ENCODE measurements around the gene RAB44. TPM values are rescaled to one million over a fixed set of nuclear protein-coding genes. Genes with fewer than 3 reads are reported as not detected.
"Not testable (repeated sequence)": the region's sequence is repeated elsewhere in the genome, so short reads cannot be mapped to it uniquely, and the experiment has no call there.

RAB44 gene, protein sequence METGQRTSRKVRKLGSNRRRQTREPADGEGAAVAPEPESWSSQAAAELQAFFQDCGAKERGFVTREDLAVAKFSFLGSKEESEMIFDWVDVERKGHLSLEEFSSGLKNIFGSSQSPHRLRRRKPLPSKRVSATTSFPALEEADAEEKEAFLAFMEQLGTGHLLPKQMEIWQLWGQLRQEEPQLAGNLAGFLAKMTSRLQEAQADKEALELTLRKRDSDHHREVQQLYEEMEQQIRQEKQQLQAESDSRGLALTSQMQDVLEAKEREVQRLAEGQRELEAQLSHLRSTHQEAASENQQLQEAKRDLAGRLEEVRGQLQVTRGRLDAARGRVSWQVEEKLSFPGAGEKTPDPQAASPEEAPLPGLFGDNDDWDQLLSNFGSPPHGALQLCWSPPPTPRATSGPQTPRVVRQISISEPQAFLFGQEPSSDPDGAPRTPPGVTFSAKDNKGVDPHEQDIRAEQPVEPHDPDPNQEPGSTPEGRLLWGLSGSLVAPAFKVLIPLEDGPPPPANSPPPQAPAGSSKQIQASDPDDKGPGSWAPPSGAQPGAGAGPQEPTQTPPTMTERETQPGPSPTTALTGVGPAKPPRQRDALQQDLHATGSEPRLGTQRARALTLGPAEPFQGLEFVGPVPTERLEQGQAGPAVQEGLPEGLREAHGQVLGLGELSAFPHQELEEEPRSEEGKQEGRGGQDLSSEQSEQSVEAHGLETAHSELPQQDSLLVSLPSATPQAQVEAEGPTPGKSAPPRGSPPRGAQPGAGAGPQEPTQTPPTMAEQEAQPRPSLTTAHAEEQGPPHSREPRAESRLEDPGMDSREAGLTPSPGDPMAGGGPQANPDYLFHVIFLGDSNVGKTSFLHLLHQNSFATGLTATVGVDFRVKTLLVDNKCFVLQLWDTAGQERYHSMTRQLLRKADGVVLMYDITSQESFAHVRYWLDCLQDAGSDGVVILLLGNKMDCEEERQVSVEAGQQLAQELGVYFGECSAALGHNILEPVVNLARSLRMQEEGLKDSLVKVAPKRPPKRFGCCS
- under 1 TPM; 0.29 to 0.66 TPM for total RNA-seq
- polyA plus RNA-seq = not detected
- long read RNA-seq, donor 1, partial matches to known transcripts = 1 of 1 reads
- long read RNA-seq, donor 1, other reads (novel, unspliced or antisense) = 0 of 1 reads
- long read RNA-seq, donor 2, partial matches to known transcripts = 1 of 1 reads
- long read RNA-seq, donor 2, other reads (novel, unspliced or antisense) = 0 of 1 reads

GRCh38 chr6:36697481-36697903 lies at the start of gene RAB44:
Gene RAB44 (plus strand): TSS chr6:36697826. CDS start chr6:36704236, 6,410 bp downstream.
- Histone ChIP-seq H3K36me3 (ENCODE audit: control insufficient read depth in 1 of 2, insufficient read depth in 2 of 2, low read length in 1 of 2) (no peaks in the 10 kb centered on the region), H3K4me1 (ENCODE audit: control insufficient read depth in 1 of 2, insufficient read depth in 2 of 2, low read length in 2 of 2) (no peaks in the 10 kb centered on the region), H3K27ac (ENCODE audit: low read depth in 1 of 2, low read length in 2 of 2) (no peak within 1 kb of the TSS), H3K27me3 (ENCODE audit: control insufficient read depth in 1 of 2, insufficient read depth in 2 of 2, low read length in 1 of 2) (no peaks in the 10 kb centered on the region), H3K9me3 (ENCODE audit: control insufficient read depth, low read length) (no peaks in the 10 kb centered on the region), H3K4me3 (ENCODE audit: low read length in 2 of 2) (no peak within 1 kb of the TSS)
- intact Hi-C loops (cut with DNase I) = no loop called here
- WGBS, 2 donors = 95 to 96% methylated on average over 7 of the region's 7 CpGs
- no peak for ATAC-seq (ENCODE audit: low FRiP score)
- DNase-seq = peak; percentile 38 to 52

GRCh38 chr6:36649086-36649485 lies 48.5 kb upstream of the RAB44 start:
- H3K36me3 ChIP-seq (ENCODE audit: control insufficient read depth in 1 of 2, insufficient read depth in 2 of 2, low read length in 1 of 2) = no peaks in the 10 kb centered on the region
- no peaks in the 10 kb centered on the region for H3K9me3 ChIP-seq (ENCODE audit: control insufficient read depth, low read length)
- DNase-seq (no peak), ATAC-seq (ENCODE audit: low FRiP score) (no peak)
- intact Hi-C loops (cut with DNase I) = no loop called here
- H3K4me1 ChIP-seq (ENCODE audit: control insufficient read depth in 1 of 2, insufficient read depth in 2 of 2, low read length in 2 of 2) = no peaks in the 10 kb centered on the region
- H3K4me3 ChIP-seq (ENCODE audit: low read length in 2 of 2) = no peak overlapping the region
- no peak overlapping the region for H3K27ac ChIP-seq (ENCODE audit: low read depth in 1 of 2, low read length in 2 of 2)
- H3K27me3 ChIP-seq (ENCODE audit: control insufficient read depth in 1 of 2, insufficient read depth in 2 of 2, low read length in 1 of 2) = no peaks in the 10 kb centered on the region
- WGBS, 2 donors = 89 to 91% methylated on average over 3 of the region's 3 CpGs

DNA sequence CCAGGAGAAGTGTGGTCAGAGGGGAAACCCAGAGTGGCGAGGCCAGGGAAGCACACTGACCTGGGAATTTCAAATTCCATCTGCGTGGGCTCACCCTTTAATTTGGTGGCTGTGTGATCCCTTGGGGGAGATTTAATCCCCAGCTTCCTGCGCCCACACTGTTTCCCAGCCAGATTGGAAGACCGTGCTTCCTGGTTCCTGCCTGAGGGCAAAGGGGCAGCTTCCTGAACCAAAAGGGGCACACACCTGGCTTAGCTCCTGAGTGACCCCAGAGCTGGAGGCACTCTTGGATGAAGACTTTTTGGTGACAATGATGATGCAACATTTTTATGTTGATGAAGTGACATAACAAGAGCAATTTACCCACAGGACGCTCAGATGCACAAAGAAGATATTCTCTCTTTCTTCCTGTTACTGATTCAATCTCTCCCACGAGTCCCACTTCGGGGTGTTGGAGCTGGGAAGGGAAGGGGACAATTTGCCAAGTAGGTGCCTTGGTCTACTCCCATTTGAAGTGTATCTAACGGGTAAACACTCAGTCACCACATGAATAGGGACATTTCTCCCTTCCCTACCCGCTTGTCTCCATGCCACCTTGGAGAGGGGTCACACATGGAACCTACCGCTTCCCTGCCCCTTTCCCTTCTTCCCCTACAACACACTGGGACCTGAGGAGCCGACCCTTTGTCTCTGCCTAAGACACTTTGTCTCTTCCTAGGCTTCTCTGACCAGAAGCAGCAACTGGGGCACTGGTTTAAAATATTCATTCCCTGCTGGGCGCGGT lies 47.7 kb upstream of the RAB44 start:
- H3K27me3 ChIP-seq (ENCODE audit: control insufficient read depth in 1 of 2, insufficient read depth in 2 of 2, low read length in 1 of 2) = no peaks in the 10 kb centered on the region
- 78 to 80% methylated on average over 13 of the region's 13 CpGs for whole genome bisulfite sequencing, 2 donors
- H3K27ac ChIP-seq (ENCODE audit: low read depth in 1 of 2, low read length in 2 of 2) = no peak overlapping the region
- intact Hi-C loops (cut with DNase I) = no loop called here
- H3K4me3 ChIP-seq (ENCODE audit: low read length in 2 of 2) = no peak overlapping the region
- H3K36me3 ChIP-seq (ENCODE audit: control insufficient read depth in 1 of 2, insufficient read depth in 2 of 2, low read length in 1 of 2) = no peaks in the 10 kb centered on the region
- H3K9me3 ChIP-seq (ENCODE audit: control insufficient read depth, low read length) = no peaks in the 10 kb centered on the region
- no peaks in the 10 kb centered on the region for H3K4me1 ChIP-seq (ENCODE audit: control insufficient read depth in 1 of 2, insufficient read depth in 2 of 2, low read length in 2 of 2)
- DNase-seq = no peak
- ATAC-seq (ENCODE audit: low FRiP score) = no peak

- Histone ChIP-seq H3K27me3 (ENCODE audit: control insufficient read depth in 1 of 2, insufficient read depth in 2 of 2, low read length in 1 of 2) (no peaks in the 10 kb centered on the region), H3K4me1 (ENCODE audit: control insufficient read depth in 1 of 2, insufficient read depth in 2 of 2, low read length in 2 of 2) (no peaks in the 10 kb centered on the region), H3K4me3 (ENCODE audit: low read length in 2 of 2) (no peak overlapping the region), H3K27ac (ENCODE audit: low read depth in 1 of 2, low read length in 2 of 2) (no peak overlapping the region), H3K9me3 (ENCODE audit: control insufficient read depth, low read length) (no peaks in the 10 kb centered on the region), H3K36me3 (ENCODE audit: control insufficient read depth in 1 of 2, insufficient read depth in 2 of 2, low read length in 1 of 2) (no peaks in the 10 kb centered on the region)
- intact Hi-C loops (cut with DNase I) = no loop called here
- ATAC-seq (ENCODE audit: low FRiP score) (no peak), DNase-seq (no peak)
- 58 to 61% methylated on average over 2 of the region's 2 CpGs for WGBS, 2 donors
Measured at GRCh38 chr6:36650848-36651478, 46.7 kb upstream of the RAB44 start.

DNA sequence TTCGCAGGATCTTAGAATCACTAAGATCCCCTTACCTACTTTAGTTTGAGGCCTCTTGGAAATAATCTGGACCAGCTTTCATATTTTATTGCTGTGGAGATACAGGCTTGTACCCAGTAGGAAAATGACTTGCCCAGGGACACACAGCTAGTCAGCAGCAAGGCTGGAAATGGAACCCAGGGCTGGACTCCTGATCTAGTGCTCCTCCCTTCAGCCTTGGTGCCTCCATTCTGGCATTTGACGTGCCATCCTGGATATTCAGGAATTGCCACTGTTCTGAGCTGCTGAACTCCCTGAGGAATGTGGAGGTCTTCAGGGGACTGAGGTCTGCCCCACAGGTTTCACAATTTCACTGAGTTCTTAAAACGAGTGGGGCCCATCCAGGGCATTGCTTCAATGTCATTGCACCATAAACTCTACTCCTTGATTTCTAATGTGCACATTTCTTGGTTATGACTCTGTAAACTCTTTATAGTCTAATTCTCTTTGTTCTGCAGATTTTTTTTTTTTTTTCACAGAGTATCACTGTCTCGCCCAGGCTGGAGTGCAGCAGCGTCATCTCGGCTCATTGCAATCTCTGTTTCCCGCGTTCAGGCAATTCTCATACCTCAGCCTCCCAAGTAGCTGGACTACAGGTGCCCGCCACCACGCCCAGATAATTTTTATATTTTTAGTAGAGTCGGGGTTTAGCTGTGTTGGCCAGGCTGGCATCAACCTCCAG lies 45.8 kb upstream of the RAB44 start:
- intact Hi-C loops (cut with DNase I) = no loop called here
- WGBS, 2 donors = 95 to 96% methylated on average over 11 of the region's 11 CpGs

GRCh38 chr6:36654469-36654868 lies 43.2 kb upstream of the RAB44 start:
- H3K27ac ChIP-seq (ENCODE audit: low read depth in 1 of 2, low read length in 2 of 2); H3K9me3 ChIP-seq (ENCODE audit: control insufficient read depth, low read length); intact Hi-C loops (cut with DNase I); ATAC-seq (ENCODE audit: low FRiP score); DNase-seq; H3K27me3 ChIP-seq (ENCODE audit: control insufficient read depth in 1 of 2, insufficient read depth in 2 of 2, low read length in 1 of 2); H3K4me3 ChIP-seq (ENCODE audit: low read length in 2 of 2); H3K36me3 ChIP-seq (ENCODE audit: control insufficient read depth in 1 of 2, insufficient read depth in 2 of 2, low read length in 1 of 2); H3K4me1 ChIP-seq (ENCODE audit: control insufficient read depth in 1 of 2, insufficient read depth in 2 of 2, low read length in 2 of 2): not testable (repeated sequence)
- 83 to 85% methylated on average over 5 of the region's 5 CpGs for WGBS, 2 donors

More for the DNA sequence above, 45.8 kb upstream of the RAB44 start:
- no peaks in the 10 kb centered on the region for H3K36me3 ChIP-seq (ENCODE audit: control insufficient read depth in 1 of 2, insufficient read depth in 2 of 2, low read length in 1 of 2)
- DNase-seq (no peak), ATAC-seq (ENCODE audit: low FRiP score) (no peak)
- H3K4me3 ChIP-seq (ENCODE audit: low read length in 2 of 2) = no peak overlapping the region
- no peaks in the 10 kb centered on the region for H3K27me3 ChIP-seq (ENCODE audit: control insufficient read depth in 1 of 2, insufficient read depth in 2 of 2, low read length in 1 of 2)
- no peaks in the 10 kb centered on the region for H3K9me3 ChIP-seq (ENCODE audit: control insufficient read depth, low read length)
- H3K4me1 ChIP-seq (ENCODE audit: control insufficient read depth in 1 of 2, insufficient read depth in 2 of 2, low read length in 2 of 2) = no peaks in the 10 kb centered on the region
- H3K27ac ChIP-seq (ENCODE audit: low read depth in 1 of 2, low read length in 2 of 2) = no peak overlapping the region

DNA sequence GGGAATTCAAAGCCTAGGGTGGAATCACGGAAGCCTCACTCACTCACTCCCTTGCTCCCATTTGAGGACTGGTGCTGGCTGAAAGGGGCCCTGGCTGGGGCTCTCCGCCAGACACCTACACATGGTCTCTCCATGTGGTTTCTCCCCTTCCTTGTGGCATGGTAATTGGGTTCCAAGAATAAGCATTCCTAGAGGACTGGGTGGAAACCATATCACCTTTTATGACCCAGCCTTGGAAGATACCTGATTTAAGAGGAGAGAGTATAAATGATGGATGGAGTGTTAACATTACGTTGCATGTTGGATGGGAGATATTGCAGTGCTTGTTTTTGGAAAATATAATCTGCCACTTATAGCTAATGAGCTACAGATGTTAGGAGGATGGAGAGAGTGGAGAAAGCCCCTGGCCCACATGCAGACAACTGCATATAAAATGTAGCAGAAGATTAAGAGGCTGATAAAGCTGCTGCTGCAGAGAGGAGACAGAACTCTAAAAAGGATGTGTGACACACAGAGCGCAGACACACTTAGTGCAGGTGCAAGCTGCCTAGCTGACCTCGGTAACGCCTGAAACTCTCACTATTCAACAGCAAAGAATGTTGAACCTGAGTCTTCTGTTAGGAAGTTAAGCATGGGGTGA lies 42.4 kb upstream of the RAB44 start:
- ATAC-seq (ENCODE audit: low FRiP score) = no peak
- DNase-seq = no peak

More for the DNA sequence above, 42.4 kb upstream of the RAB44 start:
- no peak overlapping the region for H3K4me3 ChIP-seq (ENCODE audit: low read length in 2 of 2)
- no peaks in the 10 kb centered on the region for H3K9me3 ChIP-seq (ENCODE audit: control insufficient read depth, low read length)
- 77 to 79% methylated on average over 6 of the region's 6 CpGs for WGBS, 2 donors
- no peak overlapping the region for H3K27ac ChIP-seq (ENCODE audit: low read depth in 1 of 2, low read length in 2 of 2)
- H3K36me3 ChIP-seq (ENCODE audit: control insufficient read depth in 1 of 2, insufficient read depth in 2 of 2, low read length in 1 of 2) = no peaks in the 10 kb centered on the region
- intact Hi-C loops (cut with DNase I) = no loop called here
- H3K27me3 ChIP-seq (ENCODE audit: control insufficient read depth in 1 of 2, insufficient read depth in 2 of 2, low read length in 1 of 2) = no peaks in the 10 kb centered on the region
- no peaks in the 10 kb centered on the region for H3K4me1 ChIP-seq (ENCODE audit: control insufficient read depth in 1 of 2, insufficient read depth in 2 of 2, low read length in 2 of 2)
